ENCODE measurements around the gene HK1. TPM values are rescaled to one million over a fixed set of nuclear protein-coding genes. Genes with fewer than 3 reads are reported as not detected.

The HK1 gene
- polyA plus RNA-seq (2013, experiment 1 of 2): 114 TPM
- polyA plus RNA-seq (2013, experiment 2 of 2): 114 TPM

DNA sequence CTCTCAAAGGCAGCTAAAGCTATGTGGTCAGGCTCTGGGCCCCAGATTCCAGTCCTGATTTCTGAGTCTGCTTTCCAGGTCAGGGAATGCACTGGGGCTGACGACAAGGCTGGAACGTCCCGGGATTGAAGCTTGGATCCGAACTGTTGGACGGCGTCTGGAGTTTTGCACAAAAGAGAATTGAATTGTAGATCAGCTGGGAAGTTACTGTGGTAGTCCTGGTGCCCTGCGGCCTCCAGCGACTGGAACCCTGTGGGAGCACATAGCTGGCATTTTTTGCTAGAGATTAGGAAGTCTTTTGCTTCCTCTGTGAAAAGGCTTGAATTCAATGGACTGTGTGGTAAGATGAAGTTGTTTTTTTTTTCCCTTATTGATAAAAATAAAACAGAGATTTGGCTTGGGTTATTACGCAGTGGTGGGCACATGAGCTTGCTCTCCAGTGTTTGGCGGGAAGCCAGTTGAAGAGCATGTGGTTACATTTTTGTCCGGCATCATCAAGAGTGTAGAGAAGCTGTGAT, at the start of gene HK1:
Gene HK1, plus strand, starts transcription at position 51 of the 518 bp plus-strand sequence.
- Histone ChIP-seq H3K9ac (ENCODE audit: low read length) (peak within 1 kb of the TSS; percentile 25), H2BK120ac (ENCODE audit: low read depth, low read length) (peak within 1 kb of the TSS; percentile 95), H3K27ac (ENCODE audit: low read depth, low read length) (peak within 1 kb of the TSS; percentile 51), H4K8ac (ENCODE audit: low read depth, low read length) (no peak within 1 kb of the TSS), H2BK5ac (ENCODE audit: low read length) (peak within 1 kb of the TSS; percentile 86), H2AK5ac (ENCODE audit: low read length) (peak within 1 kb of the TSS; percentile 78), H3K4me3 (ENCODE audit: low read length) (no peak within 1 kb of the TSS), H3K23ac (ENCODE audit: low read length) (no peak within 1 kb of the TSS), H4K5ac (ENCODE audit: low read length) (peak within 1 kb of the TSS; percentile 47), H3K79me1 (ENCODE audit: low read length) (no peaks in the 10 kb centered on the region), H2BK15ac (replicated peaks; ENCODE audit: low read depth) (peak within 1 kb of the TSS; percentile 94), H3K27me3 (ENCODE audit: insufficient read depth, low read length, poor library complexity) (no peaks in the 10 kb centered on the region), H3K4me1 (ENCODE audit: control insufficient read depth, low read depth, low read length) (peaks cover 12% of the 10 kb centered on the region), H3K79me2 (ENCODE audit: control insufficient read depth, insufficient read depth, low read length) (no peaks in the 10 kb centered on the region), H3K18ac (ENCODE audit: low read length) (peak within 1 kb of the TSS; percentile 92), H3K36me3 (ENCODE audit: control insufficient read depth, insufficient read depth, low read length) (no peaks in the 10 kb centered on the region), H3K4me2 (ENCODE audit: low read length) (no peak within 1 kb of the TSS), H3K4ac (ENCODE audit: low read depth, low read length) (peak within 1 kb of the TSS; percentile 91), H3K56ac (ENCODE audit: low read length) (peak within 1 kb of the TSS; percentile 84)
- no CpG with 5 or more reads among the region's 11 CpGs for WGBS (ENCODE audit: extremely low coverage, insufficient coverage, low lambda C conversion rate)
- DNase-seq: peak; percentile 90

DNA sequence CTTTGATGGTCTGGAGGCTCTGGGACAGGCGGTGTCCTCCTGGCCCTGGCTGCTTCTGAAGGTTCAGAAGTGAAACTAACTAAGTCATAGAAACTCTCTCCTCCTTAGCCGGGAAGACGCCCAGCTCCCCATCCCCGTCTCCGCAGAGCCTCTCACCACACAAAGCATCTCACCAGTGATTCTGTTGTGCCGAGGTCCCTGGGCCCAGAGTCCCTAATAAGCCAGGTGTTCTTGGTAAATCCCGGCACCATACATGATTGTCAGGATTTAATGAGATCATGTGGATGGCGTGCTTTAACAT, 48.7 kb upstream of the HK1 start:
- H3K9ac ChIP-seq (ENCODE audit: low read length): no peak overlapping the region
- WGBS (ENCODE audit: extremely low coverage, insufficient coverage, low lambda C conversion rate): no CpG with 5 or more reads among the region's 8 CpGs
- H2AK5ac ChIP-seq (ENCODE audit: low read length): no peak overlapping the region
- no peak overlapping the region for H3K4me3 ChIP-seq (ENCODE audit: low read length)
- no peak overlapping the region for H3K27ac ChIP-seq (ENCODE audit: low read depth, low read length)
- no peaks in the 10 kb centered on the region for H3K27me3 ChIP-seq (ENCODE audit: insufficient read depth, low read length, poor library complexity)
- no peaks in the 10 kb centered on the region for H3K79me1 ChIP-seq (ENCODE audit: low read length)
- no peak overlapping the region for H4K8ac ChIP-seq (ENCODE audit: low read depth, low read length)
- H2BK15ac ChIP-seq (replicated peaks; ENCODE audit: low read depth): no peak overlapping the region
- H3K18ac ChIP-seq (ENCODE audit: low read length): no peak overlapping the region
- H4K5ac ChIP-seq (ENCODE audit: low read length): no peak overlapping the region
- no peak overlapping the region for H3K23ac ChIP-seq (ENCODE audit: low read length)
- no peak overlapping the region for H3K56ac ChIP-seq (ENCODE audit: low read length)
- no peak overlapping the region for H2BK5ac ChIP-seq (ENCODE audit: low read length)
- H3K79me2 ChIP-seq (ENCODE audit: control insufficient read depth, insufficient read depth, low read length): no peaks in the 10 kb centered on the region
- DNase-seq: no peak
- no peak overlapping the region for H3K4ac ChIP-seq (ENCODE audit: low read depth, low read length)
- H3K4me2 ChIP-seq (ENCODE audit: low read length): no peak overlapping the region
- H3K36me3 ChIP-seq (ENCODE audit: control insufficient read depth, insufficient read depth, low read length): no peaks in the 10 kb centered on the region
- H3K4me1 ChIP-seq (ENCODE audit: control insufficient read depth, low read depth, low read length): no peaks in the 10 kb centered on the region
- no peak overlapping the region for H2BK120ac ChIP-seq (ENCODE audit: low read depth, low read length)

DNA sequence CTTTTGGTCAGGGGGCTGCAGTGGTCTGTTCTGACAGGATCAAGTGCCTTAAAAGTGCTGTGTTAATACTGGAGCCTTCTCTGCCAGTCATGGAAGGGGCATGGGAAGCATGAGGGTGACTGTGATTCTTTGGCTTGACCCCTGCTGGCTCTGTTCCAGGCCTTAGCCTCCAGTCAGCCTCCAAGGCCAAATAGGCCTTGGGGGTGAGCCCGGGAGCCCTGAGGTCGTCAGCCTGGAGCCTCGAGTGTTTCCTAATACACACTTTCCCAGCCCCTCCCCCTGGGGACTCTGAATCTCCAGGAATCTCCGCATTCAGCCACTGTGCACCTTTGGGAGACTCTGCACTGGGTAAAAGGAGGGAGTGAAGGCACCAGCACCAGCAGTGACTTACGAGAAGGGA, 48.2 kb upstream of the HK1 start:
- H3K27me3 ChIP-seq (ENCODE audit: insufficient read depth, low read length, poor library complexity): no peaks in the 10 kb centered on the region
- no peak overlapping the region for H2BK120ac ChIP-seq (ENCODE audit: low read depth, low read length)
- no peak overlapping the region for H3K4ac ChIP-seq (ENCODE audit: low read depth, low read length)
- no peak overlapping the region for H3K56ac ChIP-seq (ENCODE audit: low read length)
- no peak overlapping the region for H2BK15ac ChIP-seq (replicated peaks; ENCODE audit: low read depth)
- H2AK5ac ChIP-seq (ENCODE audit: low read length): no peak overlapping the region
- no peak overlapping the region for H3K18ac ChIP-seq (ENCODE audit: low read length)
- no peaks in the 10 kb centered on the region for H3K36me3 ChIP-seq (ENCODE audit: control insufficient read depth, insufficient read depth, low read length)
- no peak overlapping the region for H4K5ac ChIP-seq (ENCODE audit: low read length)
- H3K4me2 ChIP-seq (ENCODE audit: low read length): no peak overlapping the region
- H3K4me1 ChIP-seq (ENCODE audit: control insufficient read depth, low read depth, low read length): no peaks in the 10 kb centered on the region
- H4K8ac ChIP-seq (ENCODE audit: low read depth, low read length): no peak overlapping the region
- H3K4me3 ChIP-seq (ENCODE audit: low read length): no peak overlapping the region
- no peaks in the 10 kb centered on the region for H3K79me1 ChIP-seq (ENCODE audit: low read length)
- H3K27ac ChIP-seq (ENCODE audit: low read depth, low read length): no peak overlapping the region
- H3K9ac ChIP-seq (ENCODE audit: low read length): no peak overlapping the region
- DNase-seq: no peak
- no peaks in the 10 kb centered on the region for H3K79me2 ChIP-seq (ENCODE audit: control insufficient read depth, insufficient read depth, low read length)
- no peak overlapping the region for H2BK5ac ChIP-seq (ENCODE audit: low read length)
- WGBS (ENCODE audit: extremely low coverage, insufficient coverage, low lambda C conversion rate): no CpG with 5 or more reads among the region's 5 CpGs
- no peak overlapping the region for H3K23ac ChIP-seq (ENCODE audit: low read length)

DNA sequence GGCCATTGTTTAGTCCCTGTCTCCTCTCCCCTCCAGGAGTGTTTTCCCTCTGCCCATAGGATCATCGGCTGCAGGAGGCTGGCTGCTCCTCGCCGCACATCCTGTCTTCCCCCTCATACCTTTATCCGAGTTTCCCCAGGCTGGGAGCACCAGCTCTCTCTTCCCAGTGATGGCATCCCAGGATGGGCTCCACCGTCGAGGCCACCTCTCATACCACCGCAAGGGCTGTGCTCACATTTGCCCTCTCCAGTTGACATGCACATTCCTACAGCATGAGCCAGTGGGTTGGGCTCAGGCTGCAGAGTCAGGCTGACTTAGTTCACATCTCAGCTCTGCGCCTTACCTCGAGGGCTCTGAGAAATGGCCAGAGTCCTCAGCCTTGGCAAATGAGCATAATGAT, 46.0 kb upstream of the HK1 start:
- H3K79me1 ChIP-seq (ENCODE audit: low read length): no peaks in the 10 kb centered on the region
- H3K23ac ChIP-seq (ENCODE audit: low read length): no peak overlapping the region
- no peak overlapping the region for H2BK120ac ChIP-seq (ENCODE audit: low read depth, low read length)
- peak; percentile 94 for DNase-seq
- no peak overlapping the region for H3K9ac ChIP-seq (ENCODE audit: low read length)
- no peak overlapping the region for H2BK5ac ChIP-seq (ENCODE audit: low read length)
- no peaks in the 10 kb centered on the region for H3K4me1 ChIP-seq (ENCODE audit: control insufficient read depth, low read depth, low read length)
- H3K27ac ChIP-seq (ENCODE audit: low read depth, low read length): no peak overlapping the region
- no peak overlapping the region for H3K18ac ChIP-seq (ENCODE audit: low read length)
- no peak overlapping the region for H4K8ac ChIP-seq (ENCODE audit: low read depth, low read length)
- no peak overlapping the region for H3K4me2 ChIP-seq (ENCODE audit: low read length)
- peak overlapping the region; percentile 38 for H3K56ac ChIP-seq (ENCODE audit: low read length)
- no peaks in the 10 kb centered on the region for H3K36me3 ChIP-seq (ENCODE audit: control insufficient read depth, insufficient read depth, low read length)
- H3K4me3 ChIP-seq (ENCODE audit: low read length): no peak overlapping the region
- no peak overlapping the region for H4K5ac ChIP-seq (ENCODE audit: low read length)
- no peak overlapping the region for H3K4ac ChIP-seq (ENCODE audit: low read depth, low read length)
- no CpG with 5 or more reads among the region's 9 CpGs for WGBS (ENCODE audit: extremely low coverage, insufficient coverage, low lambda C conversion rate)
- no peaks in the 10 kb centered on the region for H3K27me3 ChIP-seq (ENCODE audit: insufficient read depth, low read length, poor library complexity)
- H3K79me2 ChIP-seq (ENCODE audit: control insufficient read depth, insufficient read depth, low read length): no peaks in the 10 kb centered on the region
- no peak overlapping the region for H2AK5ac ChIP-seq (ENCODE audit: low read length)
- no peak overlapping the region for H2BK15ac ChIP-seq (replicated peaks; ENCODE audit: low read depth)

DNA sequence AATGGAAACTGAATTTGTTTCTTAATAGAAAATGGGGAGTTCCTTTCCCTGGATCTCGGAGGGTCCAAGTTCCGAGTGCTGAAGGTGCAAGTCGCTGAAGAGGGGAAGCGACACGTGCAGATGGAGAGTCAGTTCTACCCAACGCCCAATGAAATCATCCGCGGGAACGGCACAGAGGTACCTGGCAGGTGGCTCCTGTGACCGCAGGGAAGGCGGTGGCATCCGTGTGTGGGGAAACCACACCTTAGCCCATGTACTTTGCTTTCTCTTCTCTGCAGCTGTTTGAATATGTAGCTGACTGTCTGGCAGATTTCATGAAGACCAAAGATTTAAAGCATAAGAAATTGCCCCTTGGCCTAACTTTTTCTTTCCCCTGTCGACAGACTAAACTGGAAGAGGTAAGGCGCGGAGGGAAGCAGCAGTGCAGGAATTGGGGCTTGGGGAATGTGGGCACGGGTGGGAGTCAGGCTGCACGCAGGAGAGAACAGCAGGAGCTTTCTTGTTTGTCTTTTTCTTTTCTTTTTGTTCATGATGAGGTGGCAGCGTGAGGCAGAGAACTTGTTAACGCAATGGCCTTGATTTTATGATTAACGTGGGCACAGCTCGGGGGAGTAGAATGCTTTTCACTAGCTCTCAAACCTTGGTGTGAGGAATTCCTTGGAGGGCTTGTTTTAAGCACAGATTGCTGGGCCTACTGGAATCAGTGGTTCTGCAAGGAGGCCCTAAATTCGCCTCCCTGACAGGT, 45.4 kb upstream of the HK1 start:
- Histone ChIP-seq H4K8ac (ENCODE audit: low read depth, low read length) (no peak overlapping the region), H2BK15ac (replicated peaks; ENCODE audit: low read depth) (no peak overlapping the region), H3K4me2 (ENCODE audit: low read length) (no peak overlapping the region), H3K4me1 (ENCODE audit: control insufficient read depth, low read depth, low read length) (no peaks in the 10 kb centered on the region), H3K79me1 (ENCODE audit: low read length) (no peaks in the 10 kb centered on the region), H2BK120ac (ENCODE audit: low read depth, low read length) (no peak overlapping the region), H3K56ac (ENCODE audit: low read length) (no peak overlapping the region), H3K27ac (ENCODE audit: low read depth, low read length) (no peak overlapping the region), H3K18ac (ENCODE audit: low read length) (no peak overlapping the region), H3K27me3 (ENCODE audit: insufficient read depth, low read length, poor library complexity) (no peaks in the 10 kb centered on the region), H4K5ac (ENCODE audit: low read length) (no peak overlapping the region), H3K9ac (ENCODE audit: low read length) (no peak overlapping the region), H3K4me3 (ENCODE audit: low read length) (no peak overlapping the region), H3K23ac (ENCODE audit: low read length) (peak overlapping the region; percentile 16), H2AK5ac (ENCODE audit: low read length) (no peak overlapping the region), H3K4ac (ENCODE audit: low read depth, low read length) (no peak overlapping the region), H3K79me2 (ENCODE audit: control insufficient read depth, insufficient read depth, low read length) (no peaks in the 10 kb centered on the region), H2BK5ac (ENCODE audit: low read length) (no peak overlapping the region), H3K36me3 (ENCODE audit: control insufficient read depth, insufficient read depth, low read length) (no peaks in the 10 kb centered on the region)
- no peak for DNase-seq
- WGBS (ENCODE audit: extremely low coverage, insufficient coverage, low lambda C conversion rate): no CpG with 5 or more reads among the region's 22 CpGs

DNA sequence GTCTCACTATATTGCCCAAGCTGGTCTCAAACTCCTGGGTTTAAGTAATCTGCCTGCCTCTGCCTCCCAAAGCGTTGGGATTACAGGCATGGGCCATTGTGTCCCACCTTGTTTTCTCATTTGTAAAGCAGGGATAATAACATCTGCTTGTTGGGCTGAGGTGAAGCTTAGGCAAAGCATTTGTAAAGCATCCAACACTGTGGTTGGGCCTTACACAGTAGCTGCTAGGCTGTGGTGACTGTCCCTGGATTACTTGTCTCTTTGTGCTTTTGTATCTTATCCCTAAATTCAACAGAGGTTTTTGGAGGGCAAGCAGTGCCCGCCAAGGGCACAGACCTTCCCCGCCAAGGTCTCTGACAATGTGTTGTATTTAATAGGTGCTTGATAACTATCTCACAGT, 43.8 kb upstream of the HK1 start:
- Histone ChIP-seq H2AK5ac (ENCODE audit: low read length) (no peak overlapping the region), H4K5ac (ENCODE audit: low read length) (no peak overlapping the region), H3K4me2 (ENCODE audit: low read length) (no peak overlapping the region), H3K27me3 (ENCODE audit: insufficient read depth, low read length, poor library complexity) (no peaks in the 10 kb centered on the region), H3K36me3 (ENCODE audit: control insufficient read depth, insufficient read depth, low read length) (no peaks in the 10 kb centered on the region), H3K79me1 (ENCODE audit: low read length) (no peaks in the 10 kb centered on the region), H3K79me2 (ENCODE audit: control insufficient read depth, insufficient read depth, low read length) (no peaks in the 10 kb centered on the region), H3K4me1 (ENCODE audit: control insufficient read depth, low read depth, low read length) (no peaks in the 10 kb centered on the region), H2BK15ac (replicated peaks; ENCODE audit: low read depth) (no peak overlapping the region), H3K56ac (ENCODE audit: low read length) (no peak overlapping the region), H2BK120ac (ENCODE audit: low read depth, low read length) (no peak overlapping the region), H3K4me3 (ENCODE audit: low read length) (no peak overlapping the region), H3K9ac (ENCODE audit: low read length) (no peak overlapping the region), H3K4ac (ENCODE audit: low read depth, low read length) (no peak overlapping the region), H2BK5ac (ENCODE audit: low read length) (no peak overlapping the region), H3K27ac (ENCODE audit: low read depth, low read length) (no peak overlapping the region), H4K8ac (ENCODE audit: low read depth, low read length) (no peak overlapping the region), H3K18ac (ENCODE audit: low read length) (no peak overlapping the region), H3K23ac (ENCODE audit: low read length) (no peak overlapping the region)
- WGBS (ENCODE audit: extremely low coverage, insufficient coverage, low lambda C conversion rate): no CpG with 5 or more reads among the region's 3 CpGs
- no peak for DNase-seq

All from mesendoderm (in vitro differentiated cells).